Nephron (organoid): ENCODE measurements around the gene GLRX.

Experiments
- H3K27ac Mint-ChIP-seq, 3 experiments: 2 replicates each; pipeline ENCODE4 v1.8.0; 2020; ENCODE audit warnings: mixed read lengths in 3 of 3, mild to moderate bottlenecking in 2 of 3, moderate library complexity in 1 of 3
- H3K27me3 Mint-ChIP-seq: 2 replicates; pipeline ENCODE4 v1.8.0; 2021; ENCODE audit warnings: low read depth, mild to moderate bottlenecking, moderate library complexity, mixed read lengths
- H3K36me3 Mint-ChIP-seq: 2 replicates; pipeline ENCODE4 v1.8.0; 2020; ENCODE audit warnings: low read depth, mixed read lengths
- H3K4me1 Mint-ChIP-seq: 2 replicates; pipeline ENCODE4 v1.8.0; 2020; ENCODE audit warnings: mixed read lengths
- H3K4me3 Mint-ChIP-seq, 3 experiments: 2 replicates each; pipeline ENCODE4 v1.8.0; 2020; ENCODE audit warnings: mild to moderate bottlenecking in 3 of 3, mixed read lengths in 3 of 3, moderate library complexity in 2 of 3
- H3K9me3 Mint-ChIP-seq: 2 replicates; pipeline ENCODE4 v1.8.0; 2020; ENCODE audit warnings: mixed read lengths
- TF ChIP-seq, protein P1 (sequence below), 3 experiments: fragments of 200-600 bp; sonication (generic); IDR thresholded peaks; one replicate each; pipeline ENCODE4 v1.5.0; 2021; ENCODE audit warnings: antibody characterized with exemption in 3 of 3; ENCODE audit not compliant: unreplicated experiment in 3 of 3

The GLRX gene

DNA sequence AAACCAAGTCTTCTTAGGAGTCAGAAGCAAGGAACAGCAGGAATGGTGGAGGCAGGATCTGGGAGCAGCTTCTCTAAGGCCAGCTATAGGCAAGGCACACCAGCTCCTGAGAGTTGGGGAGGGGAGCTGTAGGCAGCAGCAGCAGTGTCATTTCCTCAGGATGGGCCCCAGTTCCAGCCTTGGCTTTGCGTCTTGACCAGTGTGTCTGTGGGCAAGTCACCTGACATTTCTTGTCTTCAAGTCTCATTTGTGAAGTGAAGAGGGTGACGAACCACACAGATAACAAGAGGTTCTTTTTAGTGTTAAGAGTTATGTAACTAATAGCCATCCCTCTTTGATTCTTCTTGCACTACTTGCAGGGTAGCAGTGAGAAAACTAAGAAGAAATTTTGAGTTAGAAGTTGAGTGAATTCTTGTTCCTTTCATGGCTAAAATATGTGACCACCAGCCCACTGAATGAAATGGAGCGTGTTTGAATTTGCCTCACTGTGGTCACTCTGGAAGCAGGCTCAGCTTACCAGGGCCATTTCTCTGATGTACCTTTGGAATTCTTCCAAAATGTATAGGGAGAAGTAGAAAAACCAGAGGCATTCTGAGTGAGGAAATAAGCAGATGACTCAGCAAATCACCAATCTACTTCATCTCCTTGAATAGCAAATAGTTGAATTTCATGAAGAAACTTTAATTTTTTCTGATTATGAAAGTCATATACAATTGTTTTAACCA is 49.0 kb downstream of the GLRX start:
- Mint-ChIP-seq H3K27ac (no peak overlapping the region), H3K27me3 (no peaks in the 10 kb centered on the region), H3K36me3 (peaks cover 27% of the 10 kb centered on the region), H3K4me1 (peaks cover 16% of the 10 kb centered on the region), H3K9me3 (no peaks in the 10 kb centered on the region), H3K4me3 (no peak overlapping the region)
- TF ChIP-seq, protein P1, sequence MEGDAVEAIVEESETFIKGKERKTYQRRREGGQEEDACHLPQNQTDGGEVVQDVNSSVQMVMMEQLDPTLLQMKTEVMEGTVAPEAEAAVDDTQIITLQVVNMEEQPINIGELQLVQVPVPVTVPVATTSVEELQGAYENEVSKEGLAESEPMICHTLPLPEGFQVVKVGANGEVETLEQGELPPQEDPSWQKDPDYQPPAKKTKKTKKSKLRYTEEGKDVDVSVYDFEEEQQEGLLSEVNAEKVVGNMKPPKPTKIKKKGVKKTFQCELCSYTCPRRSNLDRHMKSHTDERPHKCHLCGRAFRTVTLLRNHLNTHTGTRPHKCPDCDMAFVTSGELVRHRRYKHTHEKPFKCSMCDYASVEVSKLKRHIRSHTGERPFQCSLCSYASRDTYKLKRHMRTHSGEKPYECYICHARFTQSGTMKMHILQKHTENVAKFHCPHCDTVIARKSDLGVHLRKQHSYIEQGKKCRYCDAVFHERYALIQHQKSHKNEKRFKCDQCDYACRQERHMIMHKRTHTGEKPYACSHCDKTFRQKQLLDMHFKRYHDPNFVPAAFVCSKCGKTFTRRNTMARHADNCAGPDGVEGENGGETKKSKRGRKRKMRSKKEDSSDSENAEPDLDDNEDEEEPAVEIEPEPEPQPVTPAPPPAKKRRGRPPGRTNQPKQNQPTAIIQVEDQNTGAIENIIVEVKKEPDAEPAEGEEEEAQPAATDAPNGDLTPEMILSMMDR (IDR thresholded peaks at IDR 0.05; ENCODE audit: unreplicated experiment in 3 of 3), result no peak

DNA sequence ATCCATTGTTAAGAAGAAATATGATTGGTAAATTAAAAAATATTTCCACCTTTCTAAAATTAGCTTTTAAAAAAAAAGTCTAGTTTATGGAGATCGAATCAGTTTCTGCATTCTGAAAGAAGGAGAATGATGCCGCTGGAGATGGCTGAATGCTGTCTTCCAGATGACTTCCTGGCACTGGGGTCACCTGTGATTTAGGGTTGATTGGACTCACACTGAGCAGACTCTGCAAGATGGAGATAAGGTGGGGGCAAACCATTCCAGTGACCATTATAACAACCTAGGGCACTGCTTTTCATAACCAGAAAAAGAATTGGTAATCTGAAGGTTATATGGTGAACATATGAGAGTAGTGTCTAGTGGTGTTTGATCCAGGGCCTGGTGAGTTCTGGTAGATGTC is 50.6 kb downstream of the GLRX start:
- TF ChIP-seq, protein P1 (IDR thresholded peaks at IDR 0.05; ENCODE audit: unreplicated experiment in 3 of 3), result no peak
- Mint-ChIP-seq H3K27ac (no peak overlapping the region), H3K36me3 (peaks cover 32% of the 10 kb centered on the region), H3K27me3 (no peaks in the 10 kb centered on the region), H3K4me1 (peaks cover 16% of the 10 kb centered on the region), H3K4me3 (no peak overlapping the region), H3K9me3 (no peaks in the 10 kb centered on the region)

DNA sequence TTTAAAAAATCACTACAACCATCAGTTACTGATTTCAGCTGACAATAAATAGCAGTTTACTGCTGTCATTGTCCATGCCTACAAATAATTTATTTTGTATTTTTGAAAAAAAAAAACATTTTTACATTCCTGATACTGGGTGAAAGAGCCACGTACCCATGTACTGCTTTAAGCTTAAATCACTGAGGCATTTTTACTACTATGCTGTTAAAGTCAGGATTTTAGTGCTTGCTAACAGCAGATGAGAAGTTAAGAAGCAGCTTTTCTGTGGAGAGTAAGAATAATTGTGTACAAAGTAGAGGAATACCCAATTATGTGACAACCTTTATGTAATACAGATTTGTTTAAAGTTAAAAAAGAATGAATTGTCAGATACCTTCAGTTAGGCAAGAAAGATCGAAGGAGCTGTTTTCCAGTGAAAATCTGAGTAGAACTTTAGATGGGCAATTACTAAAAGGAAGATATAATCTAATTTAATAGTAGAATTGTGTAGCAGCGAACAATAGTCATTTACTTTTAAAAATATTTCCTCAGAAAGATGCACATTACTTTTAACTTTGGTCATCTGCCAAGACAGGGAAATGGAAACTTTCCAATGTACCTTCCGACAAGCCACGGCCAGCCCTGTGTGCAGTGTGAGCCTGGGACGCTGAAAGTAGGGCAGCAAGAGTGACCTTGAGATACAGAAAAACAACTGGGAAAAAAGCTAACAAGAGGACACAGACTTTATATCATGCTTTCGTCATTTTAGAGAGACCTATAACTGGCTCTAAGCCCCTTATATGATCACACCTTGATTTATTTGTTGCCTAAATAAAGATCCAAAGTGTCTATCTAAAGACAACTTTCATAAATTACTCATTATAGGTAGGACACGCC is 51.5 kb downstream of the GLRX start:
- no peak overlapping the region for H3K4me3 Mint-ChIP-seq
- TF ChIP-seq, protein P1 (IDR thresholded peaks at IDR 0.05; ENCODE audit: unreplicated experiment in 3 of 3), result no peak
- peaks cover 37% of the 10 kb centered on the region for H3K36me3 Mint-ChIP-seq
- H3K27ac Mint-ChIP-seq, result peak overlapping the region in 1 of 3 experiments; percentile 35
- H3K9me3 Mint-ChIP-seq, result no peaks in the 10 kb centered on the region
- H3K27me3 Mint-ChIP-seq, result no peaks in the 10 kb centered on the region
- peaks cover 16% of the 10 kb centered on the region for H3K4me1 Mint-ChIP-seq

DNA sequence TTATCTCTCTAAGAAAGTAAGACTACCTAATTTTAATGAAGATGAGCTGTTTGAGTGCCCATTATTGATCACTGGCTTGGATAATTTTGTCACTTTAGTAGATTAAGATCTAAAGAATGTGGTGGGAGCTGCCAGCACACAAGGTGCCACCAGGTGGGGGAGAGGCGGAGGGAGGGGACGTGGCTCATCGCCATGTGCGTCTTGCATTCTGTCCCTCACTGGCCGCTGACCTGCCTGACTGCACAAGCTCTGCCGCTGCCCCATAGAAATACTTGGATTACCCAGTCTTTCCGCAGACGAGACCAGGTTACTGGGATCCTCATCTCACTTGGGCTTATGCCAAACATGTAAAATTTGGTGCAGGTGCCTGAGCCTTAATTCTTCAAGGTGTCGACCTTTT is 53.8 kb downstream of the GLRX start:
- Mint-ChIP-seq H3K27me3 (no peaks in the 10 kb centered on the region), H3K4me3 (no peak overlapping the region), H3K4me1 (peaks cover 13% of the 10 kb centered on the region), H3K36me3 (peaks cover 59% of the 10 kb centered on the region), H3K9me3 (no peaks in the 10 kb centered on the region), H3K27ac (no peak overlapping the region)
- TF ChIP-seq, protein P1 (IDR thresholded peaks at IDR 0.05; ENCODE audit: unreplicated experiment in 3 of 3), result no peak

DNA sequence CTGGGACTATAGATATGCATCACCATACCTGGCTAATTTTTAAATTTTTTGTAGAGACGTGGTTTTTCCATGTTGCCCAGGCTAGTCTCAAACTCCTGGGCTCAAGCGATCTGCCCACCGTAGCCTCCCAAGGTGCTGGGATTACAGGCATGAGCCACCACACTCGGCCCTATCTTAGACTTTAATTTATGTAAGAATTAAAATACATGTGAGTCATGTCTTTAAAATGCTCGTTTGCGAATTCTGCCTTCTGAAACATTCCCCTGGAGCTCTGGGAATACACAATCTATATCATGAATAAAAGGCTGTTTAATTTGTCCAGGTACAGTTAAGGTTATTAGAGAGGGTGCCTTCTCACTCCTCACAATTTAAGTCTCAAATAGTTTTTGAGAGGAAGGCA is 58.6 kb downstream of the GLRX start:
- H3K27me3 Mint-ChIP-seq, result no peaks in the 10 kb centered on the region
- no peak overlapping the region for H3K4me3 Mint-ChIP-seq
- TF ChIP-seq, protein P1 (IDR thresholded peaks at IDR 0.05; ENCODE audit: unreplicated experiment in 3 of 3), result no peak
- H3K27ac Mint-ChIP-seq, result no peak overlapping the region
- peaks cover 31% of the 10 kb centered on the region for H3K4me1 Mint-ChIP-seq
- no peaks in the 10 kb centered on the region for H3K9me3 Mint-ChIP-seq
- H3K36me3 Mint-ChIP-seq, result peaks cover 55% of the 10 kb centered on the region
